ENCODE measurements around the gene MECP2.

The MECP2 gene

GRCh38 chrX:154020536-154021115 is 76.9 kb downstream of the MECP2 start:
- no peaks in the 10 kb centered on the region for H3K9me3 ChIP-seq (ENCODE audit: control insufficient read depth in 1 of 2, low read length in 2 of 2)
- H3K4me3 ChIP-seq (ENCODE audit: low read depth in 1 of 2, low read length in 2 of 2), result peak overlapping the region; percentile 68 to 71
- H3K9ac ChIP-seq (ENCODE audit: low read depth in 1 of 2, low read length in 2 of 2), result peak overlapping the region; percentile 75 to 86
- H3K36me3 ChIP-seq (ENCODE audit: control insufficient read depth in 1 of 2, insufficient read depth in 2 of 2, low read length in 2 of 2), result peaks cover 6 to 17% of the 10 kb centered on the region in 2 donors
- peak overlapping the region; percentile 80 for H3K27ac ChIP-seq (ENCODE audit: low read depth, low read length)
- H3K4me1 ChIP-seq (ENCODE audit: control insufficient read depth in 1 of 2, insufficient read depth in 2 of 2, low read length in 2 of 2), result peaks cover 0 to 33% of the 10 kb centered on the region in 2 donors
- H3K27me3 ChIP-seq (ENCODE audit: control insufficient read depth in 1 of 2, insufficient read depth in 2 of 2, low read length in 2 of 2), result no peaks in the 10 kb centered on the region

- Histone ChIP-seq H3K27me3 (ENCODE audit: control insufficient read depth in 1 of 2, insufficient read depth in 2 of 2, low read length in 2 of 2) (no peaks in the 10 kb centered on the region), H3K4me3 (ENCODE audit: low read depth in 1 of 2, low read length in 2 of 2) (peak within 1 kb of the TSS; percentile 68 to 71), H3K9me3 (ENCODE audit: control insufficient read depth in 1 of 2, low read length in 2 of 2) (no peaks in the 10 kb centered on the region), H3K9ac (ENCODE audit: low read depth in 1 of 2, low read length in 2 of 2) (peak within 1 kb of the TSS; percentile 75 to 86), H3K36me3 (ENCODE audit: control insufficient read depth in 1 of 2, insufficient read depth in 2 of 2, low read length in 2 of 2) (peaks cover 6 to 24% of the 10 kb centered on the region in 2 donors), H3K4me1 (ENCODE audit: control insufficient read depth in 1 of 2, insufficient read depth in 2 of 2, low read length in 2 of 2) (peaks cover 0 to 33% of the 10 kb centered on the region in 2 donors), H3K27ac (ENCODE audit: low read depth, low read length) (peak within 1 kb of the TSS; percentile 80)
Measured at GRCh38 chrX:154019633-154020528, 77.6 kb downstream of the MECP2 start, which contains the start of gene IRAK1. Gene IRAK1, minus strand, starts transcription at chrX:154019902. Its CDS starts 90 bp downstream, at chrX:154019812.

- H3K9ac ChIP-seq (ENCODE audit: low read depth in 1 of 2, low read length in 2 of 2), result peak overlapping the region; percentile 63 to 73
- peak overlapping the region; percentile 61 to 64 for H3K4me3 ChIP-seq (ENCODE audit: low read depth in 1 of 2, low read length in 2 of 2)
- no peaks in the 10 kb centered on the region for H3K27me3 ChIP-seq (ENCODE audit: control insufficient read depth in 1 of 2, insufficient read depth in 2 of 2, low read length in 2 of 2)
- peak overlapping the region; percentile 50 for H3K27ac ChIP-seq (ENCODE audit: low read depth, low read length)
- peaks cover 6 to 26% of the 10 kb centered on the region in 2 donors for H3K36me3 ChIP-seq (ENCODE audit: control insufficient read depth in 1 of 2, insufficient read depth in 2 of 2, low read length in 2 of 2)
- H3K4me1 ChIP-seq (ENCODE audit: control insufficient read depth in 1 of 2, insufficient read depth in 2 of 2, low read length in 2 of 2), result peaks cover 0 to 33% of the 10 kb centered on the region in 2 donors
- no peaks in the 10 kb centered on the region for H3K9me3 ChIP-seq (ENCODE audit: control insufficient read depth in 1 of 2, low read length in 2 of 2)
Measured at GRCh38 chrX:154019061-154019621, 78.4 kb downstream of the MECP2 start.

GRCh38 chrX:154018518-154019060 is 78.9 kb downstream of the MECP2 start:
- H3K4me3 ChIP-seq (ENCODE audit: low read depth in 1 of 2, low read length in 2 of 2), result peak overlapping the region; percentile 61 to 64
- peak overlapping the region; percentile 50 for H3K27ac ChIP-seq (ENCODE audit: low read depth, low read length)
- H3K9ac ChIP-seq (ENCODE audit: low read depth in 1 of 2, low read length in 2 of 2), result peak overlapping the region; percentile 63 to 73
- H3K9me3 ChIP-seq (ENCODE audit: control insufficient read depth in 1 of 2, low read length in 2 of 2), result no peaks in the 10 kb centered on the region
- H3K4me1 ChIP-seq (ENCODE audit: control insufficient read depth in 1 of 2, insufficient read depth in 2 of 2, low read length in 2 of 2), result peaks cover 0 to 33% of the 10 kb centered on the region in 2 donors
- H3K36me3 ChIP-seq (ENCODE audit: control insufficient read depth in 1 of 2, insufficient read depth in 2 of 2, low read length in 2 of 2), result peaks cover 6 to 26% of the 10 kb centered on the region in 2 donors
- H3K27me3 ChIP-seq (ENCODE audit: control insufficient read depth in 1 of 2, insufficient read depth in 2 of 2, low read length in 2 of 2), result no peaks in the 10 kb centered on the region

- H3K4me1 ChIP-seq (ENCODE audit: control insufficient read depth in 1 of 2, insufficient read depth in 2 of 2, low read length in 2 of 2), result peaks cover 0 to 39% of the 10 kb centered on the region in 2 donors
- H3K9me3 ChIP-seq (ENCODE audit: control insufficient read depth in 1 of 2, low read length in 2 of 2), result no peaks in the 10 kb centered on the region
- H3K36me3 ChIP-seq (ENCODE audit: control insufficient read depth in 1 of 2, insufficient read depth in 2 of 2, low read length in 2 of 2), result peaks cover 6 to 26% of the 10 kb centered on the region in 2 donors
- no peaks in the 10 kb centered on the region for H3K27me3 ChIP-seq (ENCODE audit: control insufficient read depth in 1 of 2, insufficient read depth in 2 of 2, low read length in 2 of 2)
- peak overlapping the region; percentile 63 to 73 for H3K9ac ChIP-seq (ENCODE audit: low read depth in 1 of 2, low read length in 2 of 2)
- no peak overlapping the region for H3K27ac ChIP-seq (ENCODE audit: low read depth, low read length)
- peak overlapping the region; percentile 61 to 64 for H3K4me3 ChIP-seq (ENCODE audit: low read depth in 1 of 2, low read length in 2 of 2)
Measured at GRCh38 chrX:154017766-154018517, 79.6 kb downstream of the MECP2 start.

GRCh38 chrX:154016366-154017076 is 81.0 kb downstream of the MECP2 start:
- H3K36me3 ChIP-seq (ENCODE audit: control insufficient read depth in 1 of 2, insufficient read depth in 2 of 2, low read length in 2 of 2), result peaks cover 6 to 27% of the 10 kb centered on the region in 2 donors
- no peak overlapping the region for H3K4me3 ChIP-seq (ENCODE audit: low read depth in 1 of 2, low read length in 2 of 2)
- no peaks in the 10 kb centered on the region for H3K9me3 ChIP-seq (ENCODE audit: control insufficient read depth in 1 of 2, low read length in 2 of 2)
- H3K9ac ChIP-seq (ENCODE audit: low read depth in 1 of 2, low read length in 2 of 2), result no peak overlapping the region
- no peak overlapping the region for H3K27ac ChIP-seq (ENCODE audit: low read depth, low read length)
- H3K4me1 ChIP-seq (ENCODE audit: control insufficient read depth in 1 of 2, insufficient read depth in 2 of 2, low read length in 2 of 2), result peaks cover 0 to 53% of the 10 kb centered on the region in 2 donors
- no peaks in the 10 kb centered on the region for H3K27me3 ChIP-seq (ENCODE audit: control insufficient read depth in 1 of 2, insufficient read depth in 2 of 2, low read length in 2 of 2)

- H3K27me3 ChIP-seq (ENCODE audit: control insufficient read depth in 1 of 2, insufficient read depth in 2 of 2, low read length in 2 of 2), result no peaks in the 10 kb centered on the region
- H3K36me3 ChIP-seq (ENCODE audit: control insufficient read depth in 1 of 2, insufficient read depth in 2 of 2, low read length in 2 of 2), result peaks cover 9 to 30% of the 10 kb centered on the region in 2 donors
- no peak overlapping the region for H3K4me3 ChIP-seq (ENCODE audit: low read depth in 1 of 2, low read length in 2 of 2)
Measured at GRCh38 chrX:154015581-154016264, 81.8 kb downstream of the MECP2 start.

GRCh38 chrX:154014429-154015380 is 82.8 kb downstream of the MECP2 start:
- Histone ChIP-seq H3K27ac (ENCODE audit: low read depth, low read length) (no peak overlapping the region), H3K36me3 (ENCODE audit: control insufficient read depth in 1 of 2, insufficient read depth in 2 of 2, low read length in 2 of 2) (peaks cover 11 to 30% of the 10 kb centered on the region in 2 donors), H3K27me3 (ENCODE audit: control insufficient read depth in 1 of 2, insufficient read depth in 2 of 2, low read length in 2 of 2) (no peaks in the 10 kb centered on the region), H3K9me3 (ENCODE audit: control insufficient read depth in 1 of 2, low read length in 2 of 2) (no peaks in the 10 kb centered on the region), H3K4me3 (ENCODE audit: low read depth in 1 of 2, low read length in 2 of 2) (no peak overlapping the region), H3K9ac (ENCODE audit: low read depth in 1 of 2, low read length in 2 of 2) (no peak overlapping the region), H3K4me1 (ENCODE audit: control insufficient read depth in 1 of 2, insufficient read depth in 2 of 2, low read length in 2 of 2) (peaks cover 10 to 50% of the 10 kb centered on the region in 2 donors)

More at GRCh38 chrX:154015581-154016264, 81.8 kb downstream of the MECP2 start:
- Histone ChIP-seq H3K9me3 (ENCODE audit: control insufficient read depth in 1 of 2, low read length in 2 of 2) (no peaks in the 10 kb centered on the region), H3K4me1 (ENCODE audit: control insufficient read depth in 1 of 2, insufficient read depth in 2 of 2, low read length in 2 of 2) (peaks cover 4 to 51% of the 10 kb centered on the region in 2 donors), H3K9ac (ENCODE audit: low read depth in 1 of 2, low read length in 2 of 2) (no peak overlapping the region), H3K27ac (ENCODE audit: low read depth, low read length) (no peak overlapping the region)

All from duodenal mucosa (tissue), 2 donors.